ENCODE measurements around the gene FARP1.

FARP1 gene

DNA sequence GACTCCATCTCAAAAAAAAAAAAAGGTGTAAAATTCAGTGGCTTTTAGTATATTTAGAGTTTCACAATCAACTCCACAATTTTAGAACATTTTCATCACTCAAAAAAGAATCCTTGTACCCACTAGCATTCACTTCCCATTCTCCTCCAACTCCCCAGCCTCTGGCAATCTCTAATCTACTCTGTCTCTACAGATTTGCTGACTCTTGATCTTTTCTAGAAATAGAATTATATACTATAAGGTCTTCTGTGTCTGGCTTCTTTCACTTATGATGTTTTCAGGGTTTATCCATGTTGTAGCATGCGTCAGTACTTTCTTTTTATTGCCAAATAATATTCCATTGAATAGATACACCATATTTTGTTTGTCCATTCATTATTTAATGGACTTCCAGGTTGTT is 8.0 kb upstream of the FARP1 start:
- no peak for DNase-seq

DNA sequence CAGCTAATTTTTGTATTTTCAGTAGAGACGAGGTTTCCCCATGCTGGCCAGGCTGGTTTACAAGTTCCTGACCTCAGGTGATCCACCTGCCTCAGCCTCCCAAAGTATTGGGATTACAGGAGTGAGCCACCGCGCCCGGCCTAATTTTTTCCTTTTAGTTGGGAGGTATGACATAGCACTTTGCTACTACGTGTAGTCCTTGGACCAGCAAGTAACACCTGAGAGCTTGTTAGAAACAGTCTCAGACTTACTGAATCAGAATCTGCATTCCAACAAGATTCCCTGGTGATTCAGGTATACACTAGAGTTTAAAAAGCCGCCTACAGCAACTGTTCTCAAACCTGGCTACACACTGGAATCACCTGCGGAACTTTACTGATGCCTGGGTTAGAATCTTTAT is 1.8 kb upstream of the FARP1 start:
- DNase-seq: no peak

DNA sequence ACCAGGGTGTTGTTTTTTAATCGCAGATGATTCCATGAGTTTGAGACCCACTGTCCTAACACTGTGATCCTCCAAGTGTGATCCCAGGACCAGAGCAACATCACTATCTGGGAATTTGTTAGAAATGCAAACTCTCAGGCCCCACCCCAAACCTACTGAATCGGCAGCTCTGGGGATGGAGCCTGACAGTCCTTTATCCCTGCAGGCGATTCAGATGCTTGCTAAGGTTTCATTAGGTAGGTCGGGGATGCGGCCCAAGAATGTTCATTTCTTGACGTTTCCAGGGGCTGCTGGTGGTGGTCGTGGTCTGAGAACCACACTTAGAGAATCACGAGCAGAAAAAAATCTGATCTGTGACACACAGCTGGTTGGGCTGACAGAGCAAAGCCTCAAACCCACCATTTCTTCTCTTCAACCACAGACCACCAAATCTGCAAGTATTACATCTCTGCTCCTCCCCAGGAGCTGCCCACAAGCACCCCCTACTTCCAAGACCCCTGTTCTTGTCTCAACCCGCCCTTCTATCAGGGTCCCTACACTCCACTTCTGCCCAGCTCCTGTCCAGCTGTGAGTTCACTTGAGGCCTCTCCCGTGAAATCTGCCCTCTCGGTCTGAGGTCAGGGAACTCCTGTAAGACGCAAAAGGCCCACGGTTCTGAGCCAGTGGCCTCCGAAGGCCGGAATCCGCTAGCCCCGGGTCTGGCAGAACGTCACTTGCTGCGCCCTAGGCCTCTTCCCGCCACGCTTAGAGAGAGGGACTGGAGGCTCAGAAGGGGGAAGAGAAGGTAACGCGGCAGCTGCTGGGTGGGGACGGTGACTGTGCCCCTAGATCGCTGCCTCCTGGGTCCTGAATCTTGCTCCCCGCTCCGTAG is 1.1 kb upstream of the FARP1 start:
- no peak for DNase-seq

DNA sequence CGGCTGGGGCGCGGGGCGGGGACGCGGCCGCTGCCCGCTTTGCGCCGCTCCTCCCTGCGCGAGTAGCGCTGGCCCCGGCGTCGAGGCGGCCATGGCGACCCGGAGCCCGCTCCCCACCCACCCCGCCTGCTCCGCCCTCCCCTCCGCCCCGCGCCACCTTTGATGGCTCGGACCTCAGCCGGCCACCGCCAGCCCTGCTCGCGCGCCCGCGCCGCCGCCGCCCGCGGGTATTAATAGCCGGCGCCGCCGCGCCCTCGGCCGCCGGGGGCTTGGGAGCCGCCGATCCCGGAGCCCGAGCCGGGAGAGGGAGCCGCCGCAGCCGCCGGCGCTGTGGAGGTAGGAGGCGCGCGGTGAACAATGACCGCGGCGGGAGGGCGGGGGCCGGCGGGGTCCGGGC is 261 bp downstream of the FARP1 start:
- DNase-seq: no peak

DNA sequence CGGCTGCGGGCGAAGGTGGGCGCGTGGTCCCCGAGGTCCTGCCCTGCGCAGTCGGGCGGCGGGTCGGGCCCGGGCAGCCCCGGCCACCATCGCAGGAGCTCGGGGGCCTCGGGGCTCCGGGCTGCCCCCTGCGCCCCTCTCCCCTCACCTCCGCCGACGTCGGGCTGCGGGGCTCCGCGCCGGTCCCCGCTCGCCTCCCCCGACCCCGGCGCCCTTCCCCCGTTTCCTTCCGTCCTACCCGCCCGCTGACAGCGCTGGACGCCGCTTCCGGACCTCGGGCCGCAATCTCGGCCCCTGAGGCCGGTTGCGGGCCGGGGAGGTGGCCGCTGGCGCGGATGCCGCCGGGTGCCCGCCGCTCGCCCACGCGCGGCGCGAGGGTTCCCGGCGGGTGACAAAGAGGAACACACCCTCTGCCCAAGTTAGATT is 720 bp downstream of the FARP1 start:
- DNase-seq: no peak

DNA sequence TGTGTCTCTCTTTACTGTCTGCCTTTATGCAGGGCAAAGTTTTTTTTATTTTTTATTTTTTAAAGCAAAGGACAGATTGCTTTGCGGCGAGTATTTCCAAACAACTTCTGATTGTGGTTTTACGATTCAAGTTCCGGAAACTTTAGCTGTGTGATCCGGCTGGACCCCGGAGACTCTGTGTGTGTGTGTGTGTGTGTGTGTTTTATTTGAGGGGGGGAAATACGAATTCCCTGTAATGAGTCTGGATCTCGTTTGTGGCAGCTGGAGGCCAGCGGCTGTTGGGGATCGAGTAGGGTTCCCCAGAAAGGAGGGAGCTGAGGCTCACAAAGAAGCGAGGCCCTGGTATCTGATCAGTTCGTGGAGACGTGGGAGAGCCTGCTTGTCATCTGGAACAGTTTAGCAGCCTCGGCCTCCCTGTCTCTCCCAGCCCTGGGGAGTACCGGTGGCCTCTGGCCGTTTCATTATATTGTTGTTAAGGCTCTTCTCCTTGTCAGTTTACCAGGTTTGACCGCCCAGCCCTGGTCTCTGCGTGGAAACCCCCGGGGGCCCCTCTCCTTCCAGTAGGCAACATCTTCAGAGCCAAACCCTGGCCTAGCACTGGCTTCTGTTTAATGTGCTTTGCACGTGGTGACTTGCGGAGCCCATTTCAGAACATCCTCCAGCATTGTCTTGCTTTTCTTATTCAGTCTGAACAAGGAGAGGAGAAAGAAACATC is 1.3 kb downstream of the FARP1 start:
- DNase-seq: no peak

DNA sequence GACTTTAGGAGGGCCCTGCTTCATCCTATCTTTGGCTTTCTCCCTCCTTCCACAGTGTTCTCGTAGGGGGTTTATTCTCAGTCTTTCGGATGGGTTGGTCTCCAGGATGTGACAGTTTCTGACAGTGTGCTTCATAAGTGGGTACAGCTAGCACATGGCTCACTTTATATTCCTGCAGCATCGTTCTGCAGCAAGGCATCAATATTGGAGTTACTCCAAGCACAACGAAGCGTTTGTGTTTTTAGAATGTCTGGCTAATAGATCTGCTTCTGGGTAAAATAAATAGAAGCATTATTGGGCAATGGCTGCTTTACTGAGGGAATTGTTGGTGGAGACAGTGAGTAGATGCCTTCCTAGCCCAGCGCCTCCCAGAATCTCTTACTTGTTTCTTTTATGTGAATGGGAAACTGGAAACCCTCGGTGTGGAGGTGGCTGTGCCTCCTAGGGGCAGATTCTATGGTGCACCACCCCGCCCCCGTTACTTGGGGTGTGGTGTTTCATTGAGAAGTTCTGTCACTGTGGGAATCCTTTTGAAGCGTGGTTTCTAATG is 2.0 kb downstream of the FARP1 start:
- DNase-seq: no peak

DNA sequence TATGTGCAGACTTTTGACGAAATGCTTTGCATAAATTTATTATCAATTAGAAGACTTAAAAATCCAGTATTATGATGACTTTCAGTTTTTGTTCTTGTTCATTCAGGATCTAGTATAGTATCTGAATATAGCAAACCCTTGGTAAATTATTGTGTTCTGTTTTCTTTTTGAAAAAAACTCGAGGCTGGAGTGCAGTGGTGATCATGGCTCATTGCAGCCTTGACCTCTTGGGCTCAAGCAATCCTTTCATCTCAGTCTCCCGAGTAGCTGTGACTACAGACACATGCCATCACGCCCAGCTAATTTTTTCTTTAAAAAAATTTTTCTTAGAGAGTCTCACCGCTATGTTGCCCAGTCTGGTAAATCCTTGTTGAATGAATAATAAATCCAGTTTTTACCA is 4.6 kb downstream of the FARP1 start:
- no peak for DNase-seq

DNA sequence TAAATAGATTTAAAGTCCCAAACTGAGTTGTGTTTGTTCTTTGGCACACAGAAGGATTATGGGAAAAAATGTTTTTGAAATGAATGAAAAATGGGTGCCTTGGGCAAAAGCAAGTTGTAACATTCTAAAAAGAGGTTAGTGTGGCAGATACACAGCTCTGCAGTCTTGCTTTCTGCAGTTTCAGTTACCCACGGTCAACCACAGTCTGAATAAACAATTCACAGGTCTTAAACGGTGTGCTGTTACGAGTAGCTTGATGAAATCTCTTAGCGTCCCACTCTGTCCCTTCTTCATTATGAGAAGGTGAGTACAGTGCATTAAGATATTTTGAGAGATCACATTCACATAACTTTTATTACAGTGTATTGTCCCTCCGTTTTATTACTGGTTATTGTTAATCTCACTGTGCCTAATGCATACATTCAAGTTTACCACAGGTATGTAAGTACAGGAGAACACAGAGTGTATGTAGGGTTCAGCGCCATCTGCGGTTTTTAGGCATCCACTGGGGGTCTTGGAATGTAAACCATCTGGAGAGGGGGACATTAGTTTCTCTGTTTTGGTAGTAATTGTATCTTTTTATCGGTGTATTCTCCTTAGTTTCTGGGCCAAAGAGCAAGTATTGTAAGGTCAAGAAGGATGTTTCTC is 8.1 kb downstream of the FARP1 start:
- no peak for DNase-seq

DNA sequence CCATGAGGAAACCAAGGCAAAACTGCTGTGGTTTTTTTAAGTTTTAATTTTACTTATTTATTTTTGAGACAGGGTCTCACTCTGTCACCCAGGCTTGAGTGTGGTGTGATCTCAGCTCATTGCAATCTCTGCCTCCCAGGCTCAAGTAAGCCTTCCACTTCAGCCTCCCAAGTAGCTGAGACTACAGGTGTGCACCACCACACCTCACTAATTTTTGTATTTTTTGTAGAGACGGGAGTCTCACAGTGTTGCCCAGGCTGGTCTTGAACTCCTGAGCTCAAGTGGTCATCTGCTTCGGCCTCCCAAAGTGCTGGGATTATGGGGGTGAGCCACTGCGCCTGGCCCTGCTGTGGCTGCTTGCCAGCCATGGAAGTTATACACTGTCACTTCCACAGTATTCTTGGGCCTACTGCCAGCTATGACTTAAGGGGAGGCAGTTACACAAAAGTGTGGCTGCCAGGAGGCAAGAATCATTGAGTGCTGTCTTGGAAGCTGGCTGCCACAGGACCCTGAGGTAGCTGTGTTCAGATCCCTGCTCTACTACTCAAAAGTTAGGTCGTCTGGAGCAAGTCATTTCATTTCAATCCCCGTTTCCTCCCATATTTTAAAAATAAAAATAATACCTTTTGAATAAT is 12.7 kb downstream of the FARP1 start:
- DNase-seq: no peak

DNA sequence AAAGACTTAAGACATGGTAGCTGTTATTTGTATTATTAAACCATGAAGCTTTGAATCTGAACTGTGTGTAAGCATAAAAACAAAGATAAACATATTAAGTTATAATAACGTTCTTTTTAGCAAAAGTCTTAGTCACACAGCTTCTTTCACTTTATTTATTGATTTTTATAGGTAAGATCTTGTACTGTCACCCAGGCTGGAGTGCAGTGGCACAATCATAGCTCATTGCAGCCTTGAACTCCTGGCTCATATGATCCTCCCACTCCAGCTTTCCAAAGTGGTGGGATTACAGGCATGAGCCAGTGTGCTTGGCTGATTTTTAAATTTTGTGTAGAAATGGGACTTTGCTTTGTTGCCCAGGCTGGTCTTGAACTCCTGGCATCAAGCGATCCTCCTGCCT is 13.4 kb downstream of the FARP1 start:
- no peak for DNase-seq

DNA sequence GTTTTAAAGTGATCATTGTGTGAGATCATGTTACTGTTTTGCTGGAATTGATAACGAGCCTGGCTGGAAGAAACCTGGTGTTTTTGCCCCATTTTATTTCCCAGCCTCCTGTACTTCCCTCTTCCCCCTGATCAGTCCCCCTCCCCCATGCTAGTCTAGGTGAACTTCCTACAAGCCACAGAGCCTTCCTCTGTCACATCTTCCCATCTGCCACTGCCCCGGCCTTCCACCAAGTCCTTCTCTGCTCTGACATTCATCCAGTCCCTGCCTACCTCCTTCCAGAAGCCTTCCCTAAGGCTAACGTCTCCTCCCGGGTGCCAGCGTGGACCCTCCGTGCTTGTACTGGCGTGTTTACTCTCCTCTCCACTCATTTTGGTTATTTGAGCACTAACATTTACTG is 14.3 kb downstream of the FARP1 start:
- no peak for DNase-seq

DNA sequence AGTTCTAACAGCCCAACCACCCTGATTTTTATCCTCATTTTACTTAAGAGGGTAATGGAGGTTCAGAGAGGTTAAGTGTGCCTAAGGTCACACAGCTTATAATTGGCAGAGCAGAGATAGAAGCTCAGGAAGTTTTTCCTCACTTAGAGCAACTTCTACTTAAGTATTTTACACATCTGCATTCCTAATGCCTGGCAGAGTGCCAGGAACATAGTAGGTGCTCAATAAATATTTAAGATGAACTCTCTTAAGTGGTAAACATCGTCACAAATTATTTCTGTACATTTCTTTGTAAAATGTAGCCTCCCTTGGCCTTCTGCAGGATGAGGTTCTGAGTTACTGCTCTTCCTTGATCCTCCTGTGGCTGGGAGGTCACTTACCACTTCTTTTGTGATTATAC is 14.7 kb downstream of the FARP1 start:
- DNase-seq: no peak

DNA sequence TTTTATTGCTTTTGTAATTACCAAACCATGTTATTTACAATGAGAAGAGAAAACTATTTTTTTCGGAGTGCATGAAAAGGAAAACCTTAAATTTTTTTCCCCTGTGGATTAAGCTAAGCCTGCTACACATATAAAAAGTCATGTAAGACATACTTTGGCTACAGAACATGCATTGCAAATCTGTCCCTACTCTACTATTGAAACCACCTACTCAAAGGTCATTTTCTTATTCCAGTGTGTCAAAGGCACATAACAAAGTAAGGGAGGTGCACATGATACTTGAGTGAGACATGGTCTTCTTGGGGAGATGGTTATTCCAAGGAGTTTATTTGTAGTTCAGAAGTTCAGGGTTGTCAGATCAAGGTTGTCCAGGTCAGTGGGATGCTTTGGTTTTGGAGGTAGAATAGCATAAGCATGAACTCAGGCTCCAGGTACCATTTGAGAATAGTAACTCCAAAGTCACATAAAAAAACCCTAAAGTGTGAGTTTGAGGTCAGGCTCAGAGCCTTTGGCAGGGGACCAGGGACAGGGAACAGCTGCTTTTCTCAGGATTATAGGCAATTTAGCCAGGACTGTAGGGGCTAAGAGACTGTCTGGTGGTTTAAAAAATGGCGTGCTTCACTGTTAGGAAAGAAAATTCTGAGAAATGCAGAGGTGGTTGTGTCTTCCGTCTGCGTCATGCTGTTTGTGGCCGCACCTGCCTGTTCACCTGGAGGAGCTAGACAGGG is 15.4 kb downstream of the FARP1 start:
- no peak for DNase-seq

DNA sequence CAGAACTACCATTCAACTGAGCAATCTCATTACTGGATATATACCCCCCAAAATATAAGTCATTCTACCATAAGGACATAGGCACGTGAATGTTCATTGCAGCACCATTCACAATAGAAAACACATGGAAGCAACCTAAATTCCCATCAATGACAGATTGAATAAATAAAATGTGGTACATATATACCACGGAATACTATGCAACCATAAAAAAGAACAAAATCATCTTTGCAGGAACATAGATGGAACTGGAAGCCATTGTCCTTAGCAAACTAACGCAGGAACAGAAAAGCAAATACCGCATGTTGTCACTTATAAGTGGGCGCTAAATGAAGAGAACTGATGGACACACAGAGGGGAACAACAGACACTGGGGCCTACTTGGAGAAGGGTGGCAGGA is 20.0 kb downstream of the FARP1 start:
- no peak for DNase-seq

DNA sequence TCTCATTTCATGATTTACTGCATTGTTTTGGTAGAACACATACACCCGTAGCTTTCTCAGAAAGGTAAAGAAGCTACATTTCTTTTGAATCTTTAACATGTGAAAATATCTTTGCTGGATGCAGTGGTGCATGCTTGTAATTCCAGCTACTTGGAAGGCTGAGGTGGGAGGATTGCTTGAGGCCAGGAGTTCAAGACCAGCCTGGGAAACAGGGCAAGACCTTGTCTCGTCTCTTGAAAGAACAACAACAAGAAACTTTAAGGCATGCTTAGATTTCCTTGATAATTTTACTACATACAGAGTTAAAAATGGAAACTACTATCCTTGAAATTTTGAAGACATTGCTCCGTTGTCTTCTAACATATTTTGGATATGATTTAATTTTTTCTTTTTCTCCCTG is 26.4 kb downstream of the FARP1 start:
- no peak for DNase-seq

DNA sequence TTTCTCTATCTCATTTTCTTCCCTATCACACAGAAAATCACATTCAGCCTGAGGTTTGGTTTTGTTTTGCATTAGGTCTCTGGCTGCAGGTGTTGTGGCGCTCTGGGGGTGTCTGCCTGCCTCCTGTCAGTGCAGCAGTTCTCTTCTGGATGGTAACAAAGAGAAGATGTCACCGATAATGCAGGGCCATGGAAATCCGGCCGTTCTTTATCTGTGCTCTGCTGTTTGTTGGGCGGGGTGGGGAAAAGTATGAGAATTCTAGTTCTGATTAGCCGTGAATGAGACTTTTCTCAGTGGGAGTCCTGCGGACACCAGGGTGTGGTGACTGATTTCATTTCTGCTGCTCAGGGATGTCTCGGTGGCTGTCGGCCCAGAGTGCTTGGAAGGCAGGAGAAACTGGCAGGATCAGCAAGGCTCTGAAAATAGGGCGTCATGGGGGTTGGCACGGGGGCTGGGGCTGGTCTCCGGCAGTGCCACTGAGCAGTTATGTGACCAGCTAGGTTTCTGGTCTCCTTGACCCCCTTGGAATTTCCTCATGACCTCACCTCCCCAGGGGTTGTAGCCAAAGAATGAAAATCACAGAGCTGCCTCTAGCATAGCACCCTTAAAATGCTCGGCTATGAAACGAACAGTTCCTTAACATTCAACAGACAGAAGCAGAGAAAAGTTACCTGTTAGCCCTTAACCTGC is 29.2 kb downstream of the FARP1 start:
- DNase-seq: no peak

DNA sequence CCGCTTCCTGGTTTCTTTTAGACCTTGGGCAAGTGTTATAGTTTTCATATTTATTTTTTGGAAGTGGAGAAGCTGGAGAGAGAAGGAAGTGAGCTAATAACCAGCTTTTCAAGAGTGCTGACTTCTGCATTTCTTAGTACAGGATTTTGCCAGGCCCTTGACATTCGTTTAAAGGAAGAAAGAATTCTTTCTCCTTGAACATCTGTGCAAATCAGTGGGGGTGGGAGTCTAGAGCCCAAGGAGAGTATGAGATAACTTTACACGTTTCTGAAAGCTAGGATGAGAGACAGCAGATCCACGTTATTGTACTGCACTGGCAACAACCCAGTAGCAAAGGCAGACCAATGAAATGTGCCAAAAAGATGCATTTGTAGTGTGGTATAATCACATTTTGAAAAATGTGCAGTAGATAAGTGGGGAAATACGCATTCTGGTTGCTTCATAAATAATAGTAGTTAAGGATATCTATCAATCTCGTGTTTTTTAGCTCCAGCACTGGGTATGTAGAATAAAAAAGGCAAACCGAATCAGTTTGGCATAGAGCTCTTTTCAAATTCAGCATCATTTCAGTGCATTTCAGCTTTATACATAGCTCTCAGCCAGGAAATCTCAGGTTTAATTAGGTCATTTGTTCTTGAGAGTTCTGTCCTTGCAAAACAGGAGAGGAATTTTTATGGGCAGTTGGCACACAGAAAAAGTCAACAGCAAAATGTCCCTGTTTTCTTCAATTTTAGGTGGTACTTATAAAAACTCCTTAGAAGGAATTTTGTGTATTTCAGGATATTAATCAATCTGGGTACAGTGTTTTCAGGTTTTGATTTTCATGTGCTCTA is 29.9 kb downstream of the FARP1 start:
- DNase-seq: no peak

DNA sequence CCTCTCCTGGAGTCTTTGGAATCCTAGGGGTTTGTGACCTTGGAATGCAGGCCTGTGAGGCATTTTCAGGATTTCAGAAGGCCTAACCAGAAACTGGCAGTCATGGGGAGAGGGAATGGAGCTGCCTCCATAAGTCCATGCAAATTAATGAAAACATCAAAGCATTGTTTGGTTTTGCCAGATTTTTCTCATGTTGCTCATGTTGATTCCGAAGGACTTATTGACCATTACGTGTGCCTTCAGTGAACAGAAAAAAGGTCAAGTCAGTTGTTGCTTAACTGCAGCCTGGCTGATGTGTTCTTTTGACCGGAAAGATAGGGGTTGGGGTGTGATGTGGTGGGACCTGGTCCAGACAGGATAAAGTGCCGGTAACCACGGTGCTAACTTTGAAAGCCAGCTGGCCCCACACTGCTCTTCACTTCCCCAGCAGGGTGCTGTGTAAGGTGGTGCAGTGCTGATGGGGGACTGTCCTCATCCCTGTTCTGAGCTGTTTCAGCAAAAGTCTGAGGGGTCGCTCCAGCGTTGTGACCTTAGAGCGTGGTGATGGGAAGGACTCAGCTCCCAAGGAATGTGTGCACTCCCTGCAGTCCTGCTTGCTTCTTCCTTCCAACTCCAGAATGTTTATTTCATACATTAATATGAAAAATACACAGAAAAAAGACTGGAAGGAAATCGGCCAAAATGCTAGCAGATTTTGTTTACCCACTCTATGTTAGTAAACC is 30.7 kb downstream of the FARP1 start:
- no peak for DNase-seq

DNA sequence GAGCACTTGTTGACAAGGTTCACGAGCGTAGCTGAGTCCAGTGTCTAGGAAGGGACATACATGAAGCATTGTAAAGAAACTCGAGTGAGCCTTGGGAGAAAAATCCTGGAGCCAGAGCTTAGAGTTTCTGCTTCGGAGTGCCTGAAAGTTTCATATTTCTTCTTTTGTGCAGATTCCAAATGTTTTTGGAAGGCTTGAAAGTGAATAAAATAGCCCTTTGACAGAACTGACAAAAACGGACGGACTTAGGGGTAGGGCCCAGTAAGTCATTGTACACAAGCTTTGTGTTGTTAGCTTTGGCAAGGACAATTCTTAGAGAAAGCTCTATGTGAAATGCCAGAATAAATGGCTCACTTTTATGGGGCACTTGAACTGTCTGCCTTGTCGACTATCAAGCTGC is 31.4 kb downstream of the FARP1 start:
- no peak for DNase-seq

All from effector CD4-positive, alpha-beta T cell (primary cell).